Measurements from ENCODE around the gene RAB11FIP3.

DNA sequence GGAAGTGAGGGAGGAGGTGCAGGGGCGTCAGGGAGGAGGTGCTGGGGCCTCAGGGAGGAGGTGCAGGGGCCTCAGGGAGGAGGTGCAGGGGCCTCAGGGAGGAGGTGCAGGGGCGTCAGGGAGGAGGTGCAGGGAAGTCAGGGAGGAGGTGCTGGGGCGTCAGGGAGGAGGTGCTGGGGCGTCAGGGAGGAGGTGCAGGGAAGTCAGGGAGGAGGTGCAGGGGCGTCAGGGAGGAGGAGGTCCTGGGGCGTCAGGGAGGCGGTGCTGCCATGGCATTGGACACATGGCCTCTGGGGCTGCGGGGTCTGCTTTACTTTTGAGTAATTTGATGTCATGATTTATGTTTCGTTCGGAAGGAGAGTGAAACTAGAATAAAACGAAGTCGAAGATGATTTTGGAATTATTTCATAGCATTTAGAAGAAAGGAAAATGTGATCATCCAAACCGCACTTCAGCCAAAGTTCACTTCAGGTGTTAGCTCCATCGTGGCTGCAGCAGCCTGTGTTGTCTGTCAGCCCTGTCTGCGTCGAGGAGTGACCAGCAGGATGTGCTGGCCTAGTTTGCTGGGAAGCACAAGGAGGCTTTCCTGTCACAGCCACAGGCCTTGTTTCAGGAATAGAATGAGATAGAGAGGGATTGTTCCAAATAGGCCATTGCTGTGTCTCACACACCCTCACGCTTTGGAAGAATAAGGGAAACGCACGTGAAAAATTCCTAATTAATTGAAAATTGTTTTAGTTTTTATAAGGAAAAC is 42.8 kb downstream of the RAB11FIP3 start:
- no peak for TF ChIP-seq TAF1 (IDR thresholded peaks at IDR 0.05; ENCODE audit: low read depth)
- TF ChIP-seq TEAD4 (IDR thresholded peaks at IDR 0.05), result no peak
- no peak for TF ChIP-seq RAD21 (IDR thresholded peaks at IDR 0.05; ENCODE audit: low read depth)
- no peak for TF ChIP-seq YY1 (IDR thresholded peaks at IDR 0.05; ENCODE audit: low read depth)
- TF ChIP-seq, protein P1, sequence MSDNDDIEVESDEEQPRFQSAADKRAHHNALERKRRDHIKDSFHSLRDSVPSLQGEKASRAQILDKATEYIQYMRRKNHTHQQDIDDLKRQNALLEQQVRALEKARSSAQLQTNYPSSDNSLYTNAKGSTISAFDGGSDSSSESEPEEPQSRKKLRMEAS (IDR thresholded peaks at IDR 0.05), result no peak
- TF ChIP-seq FOXM1 (IDR thresholded peaks at IDR 0.05; ENCODE audit: borderline replicate concordance, low read depth), result no peak
- no peak for TF ChIP-seq ZBTB7A (IDR thresholded peaks at IDR 0.05; ENCODE audit: low read depth)
- no peak for TF ChIP-seq CREB1 (IDR thresholded peaks at IDR 0.05; ENCODE audit: low read depth)
- TF ChIP-seq NFIC (IDR thresholded peaks at IDR 0.05), result no peak
- no peak for TF ChIP-seq EP300 (IDR thresholded peaks at IDR 0.05; ENCODE audit: borderline replicate concordance)
